Activated naive CD8-positive, alpha-beta T cell treated with anti-CD3 and anti-CD28 coated beads, Interleukin-2, amount 10 ng/mL, durations not matched to agents 7 days and 5 days (primary cell): ENCODE data around the gene KRI1. TPM values are rescaled to one million over a fixed set of nuclear protein-coding genes. Genes with fewer than 3 reads are reported as not detected.

ENCODE experiments used
- ATAC-seq: fragments of 150-1000 bp; cut with Tn5 transposase; one replicate; pipeline ENCODE4 v1.10.0; 2021; ENCODE audit warnings: low read depth, moderate library complexity
- POLR2A ChIA-PET: fragments of 350-600 bp; sonication (Branson Sonifier 250); formaldehyde crosslinking; loops from one replicate; lab custom pipeline; 2021; ENCODE audit warnings: antibody characterized with exemption; lab: Charles Lee
- DNase-seq: peaks from one replicate; pipeline ENCODE4 v3.0.0; 2021
- H3K27ac Mint-ChIP-seq: one replicate; pipeline ENCODE4 v1.8.0; 2022; ENCODE audit warnings: mild to moderate bottlenecking, mixed read lengths
- H3K27me3 Mint-ChIP-seq: one replicate; pipeline ENCODE4 v1.8.0; 2022; ENCODE audit warnings: mild to moderate bottlenecking, moderate library complexity, mixed read lengths
- H3K36me3 Mint-ChIP-seq: one replicate; pipeline ENCODE4 v1.8.0; 2021; ENCODE audit warnings: mild to moderate bottlenecking, mixed read lengths
- H3K4me1 Mint-ChIP-seq: one replicate; pipeline ENCODE4 v1.8.0; 2021; ENCODE audit warnings: mixed read lengths
- H3K4me3 Mint-ChIP-seq: one replicate; pipeline ENCODE4 v1.8.0; 2022; ENCODE audit warnings: mild to moderate bottlenecking, moderate library complexity, mixed read lengths
- H3K9me3 Mint-ChIP-seq: one replicate; pipeline ENCODE4 v1.8.0; 2021; ENCODE audit warnings: mixed read lengths
- total RNA-seq, 2 experiments: library from RNA; stranded (reverse); gene quantifications; one replicate each; pipeline ENCODE4 v1.2.3, GENCODE V29; 2021

The KRI1 gene
- total RNA-seq: 10 to 100 TPM; 76.2 to 85.4 TPM

DNA sequence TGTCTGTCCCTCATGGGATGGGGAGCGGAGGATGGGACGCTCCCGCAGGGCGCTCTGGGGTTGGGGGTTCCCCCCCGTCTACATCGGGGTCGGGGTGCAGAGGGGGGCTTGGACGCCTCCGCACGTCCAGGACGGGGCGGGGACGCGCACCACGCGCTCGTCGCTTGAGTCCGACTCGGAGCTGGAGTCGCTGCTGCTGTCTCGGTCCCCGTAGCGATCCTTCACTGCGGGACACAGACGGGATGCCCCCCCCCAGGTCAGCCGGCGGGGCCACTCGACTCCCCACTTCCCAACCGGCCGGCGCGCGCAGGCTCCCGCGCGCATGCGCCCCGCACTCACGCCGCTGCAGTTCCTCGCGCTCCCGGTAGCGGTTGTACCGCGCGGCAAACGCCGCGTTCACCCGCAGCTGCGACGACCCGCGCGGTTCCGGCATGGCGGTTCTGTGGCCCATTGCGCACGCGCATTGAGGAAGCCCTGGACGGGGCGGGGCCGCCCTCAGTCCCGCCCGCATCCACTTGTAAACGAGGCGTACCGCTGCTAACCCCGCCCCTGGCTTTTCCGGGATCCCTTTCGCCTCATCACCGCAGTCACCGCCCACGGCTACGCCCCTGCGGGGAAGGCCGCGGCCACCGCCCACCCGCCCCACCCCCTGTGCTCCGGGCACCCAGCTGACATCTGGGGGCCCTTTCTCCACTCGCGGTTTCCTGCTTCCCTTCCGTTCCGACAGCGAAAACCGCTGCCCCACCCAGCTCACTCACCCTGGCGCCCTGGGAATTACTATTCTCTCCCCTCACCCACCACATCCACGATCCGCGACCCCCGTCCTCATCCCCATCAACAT is at the start of gene KRI1:
TSS of gene KRI1 (minus strand) at position 444 of the 841 bp plus-strand sequence. CDS start at position 433, 11 bp downstream.
- POLR2A ChIA-PET: interaction anchor here (0.6 to 7.9 kb wide), 14 partner anchors 12 to 423 kb away, joined by 3 to 224 read pairs (median 4); partner anchors contain the start of genes ATG4D, CDC37 and QTRT1
- Mint-ChIP-seq H3K4me1 (peaks cover 33% of the 10 kb centered on the region), H3K4me3 (peak within 1 kb of the TSS; percentile 99), H3K9me3 (no peaks in the 10 kb centered on the region), H3K27me3 (no peaks in the 10 kb centered on the region), H3K36me3 (peaks cover 24% of the 10 kb centered on the region), H3K27ac (peak within 1 kb of the TSS; percentile 98)
- ATAC-seq: peak; percentile 32
- peak; percentile 100 for DNase-seq

DNA sequence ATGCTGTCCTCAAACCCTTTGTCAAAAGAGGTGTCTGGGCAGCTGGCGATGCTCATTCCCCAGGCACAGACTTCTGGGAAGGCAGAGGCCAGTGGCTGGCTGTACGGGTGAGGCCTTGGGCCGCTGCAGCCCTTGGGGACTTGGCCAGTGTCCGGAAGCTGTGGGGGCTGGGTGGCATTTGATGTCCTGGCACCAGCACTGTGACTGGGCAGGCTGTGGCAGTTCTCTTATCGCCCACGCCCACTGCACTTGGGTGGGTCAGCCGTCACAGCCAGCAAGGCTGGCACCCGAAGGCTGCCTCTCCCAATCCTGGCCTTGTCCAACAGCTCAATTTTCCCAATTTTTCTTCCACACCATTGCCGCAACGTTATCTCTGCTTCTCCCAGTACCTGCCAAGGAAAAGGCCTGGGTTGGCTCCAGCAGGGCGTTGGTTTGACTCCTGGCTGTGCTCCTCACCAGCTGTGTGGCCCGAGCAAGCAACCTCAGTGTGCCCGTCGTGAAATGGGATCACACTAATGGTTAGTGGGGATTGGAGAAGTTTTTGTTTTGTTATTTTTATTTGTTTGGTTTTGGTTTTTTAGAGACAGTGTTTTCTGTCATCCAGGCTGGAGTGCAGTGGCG is 46.8 kb upstream of the KRI1 start:
- no peak for ATAC-seq
- Mint-ChIP-seq H3K27me3 (no peaks in the 10 kb centered on the region), H3K4me3 (no peak overlapping the region), H3K4me1 (peaks cover 13% of the 10 kb centered on the region), H3K27ac (no peak overlapping the region), H3K9me3 (no peaks in the 10 kb centered on the region), H3K36me3 (peaks cover 21% of the 10 kb centered on the region)
- DNase-seq: no peak
- POLR2A ChIA-PET: interaction anchor here (1.2 kb wide), 1 partner anchor 40 kb away, joined by 7 read pairs; no protein-coding TSS in a partner anchor

DNA sequence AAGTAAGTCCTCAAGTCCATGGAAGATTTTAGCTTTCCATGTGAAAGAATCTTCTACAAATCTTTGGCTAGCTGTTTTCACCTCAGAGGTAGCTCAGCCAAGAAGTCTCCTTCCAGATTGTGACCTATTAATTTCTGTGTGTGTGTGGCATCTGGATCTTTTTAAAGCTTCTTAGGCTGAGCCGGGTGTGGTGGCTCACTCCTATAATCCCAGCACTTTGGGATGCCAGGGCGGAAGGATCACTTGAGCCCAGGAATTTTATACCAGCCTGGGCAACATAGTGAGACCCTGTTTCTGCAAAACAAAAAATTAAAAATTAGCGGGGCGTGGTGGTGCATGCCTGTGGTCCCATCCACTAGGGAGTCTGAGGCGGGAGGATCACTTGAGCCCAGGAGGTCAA is 46.1 kb upstream of the KRI1 start:
- H3K9me3 Mint-ChIP-seq: no peaks in the 10 kb centered on the region
- peaks cover 21% of the 10 kb centered on the region for H3K36me3 Mint-ChIP-seq
- no peaks in the 10 kb centered on the region for H3K27me3 Mint-ChIP-seq
- ATAC-seq: no peak
- DNase-seq: no peak
- H3K4me3 Mint-ChIP-seq: no peak overlapping the region
- POLR2A ChIA-PET: interaction anchor here (1.0 to 1.2 kb wide), 2 partner anchors 10 to 41 kb away, joined by 5 to 7 read pairs; no protein-coding TSS in a partner anchor
- peaks cover 15% of the 10 kb centered on the region for H3K4me1 Mint-ChIP-seq
- no peak overlapping the region for H3K27ac Mint-ChIP-seq

DNA sequence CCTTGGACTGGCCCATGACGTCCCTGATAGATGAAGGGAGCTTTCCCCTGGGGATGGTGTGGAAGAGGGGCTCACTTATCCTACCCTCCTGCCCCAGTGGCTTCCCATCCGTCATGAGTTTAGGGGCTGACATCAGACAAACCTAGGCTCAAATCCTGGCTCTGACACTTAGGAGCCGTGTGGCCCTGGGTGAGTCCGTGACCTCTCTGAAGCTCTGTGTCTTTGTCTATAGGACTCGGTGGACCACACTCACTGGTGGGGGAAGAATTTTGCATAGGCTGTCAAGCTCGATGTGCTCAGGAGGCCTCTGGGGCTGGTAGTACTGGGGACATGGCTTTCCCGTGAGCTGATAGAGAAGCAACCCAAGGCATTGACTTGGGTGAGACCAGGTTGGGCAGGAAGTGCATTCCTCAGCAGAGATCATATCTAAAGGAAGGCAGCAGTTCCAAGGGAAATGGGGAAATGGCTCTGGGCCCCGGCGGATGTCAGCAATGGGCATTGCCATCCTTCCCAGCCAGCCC is 38.7 kb upstream of the KRI1 start:
- Mint-ChIP-seq H3K9me3 (no peaks in the 10 kb centered on the region), H3K27me3 (peaks cover 4% of the 10 kb centered on the region), H3K27ac (peak overlapping the region; percentile 100), H3K36me3 (peaks cover 12% of the 10 kb centered on the region), H3K4me3 (peak overlapping the region; percentile 99), H3K4me1 (peaks cover 22% of the 10 kb centered on the region)
- DNase-seq: peak; percentile 44
- POLR2A ChIA-PET: interaction anchor here (0.7 to 4.1 kb wide), 20 partner anchors 9 to 183 kb away, joined by 3 to 21 read pairs (median 4); partner anchors contain the start of genes CDKN2D, KEAP1 and QTRT1
- ATAC-seq: no peak

DNA sequence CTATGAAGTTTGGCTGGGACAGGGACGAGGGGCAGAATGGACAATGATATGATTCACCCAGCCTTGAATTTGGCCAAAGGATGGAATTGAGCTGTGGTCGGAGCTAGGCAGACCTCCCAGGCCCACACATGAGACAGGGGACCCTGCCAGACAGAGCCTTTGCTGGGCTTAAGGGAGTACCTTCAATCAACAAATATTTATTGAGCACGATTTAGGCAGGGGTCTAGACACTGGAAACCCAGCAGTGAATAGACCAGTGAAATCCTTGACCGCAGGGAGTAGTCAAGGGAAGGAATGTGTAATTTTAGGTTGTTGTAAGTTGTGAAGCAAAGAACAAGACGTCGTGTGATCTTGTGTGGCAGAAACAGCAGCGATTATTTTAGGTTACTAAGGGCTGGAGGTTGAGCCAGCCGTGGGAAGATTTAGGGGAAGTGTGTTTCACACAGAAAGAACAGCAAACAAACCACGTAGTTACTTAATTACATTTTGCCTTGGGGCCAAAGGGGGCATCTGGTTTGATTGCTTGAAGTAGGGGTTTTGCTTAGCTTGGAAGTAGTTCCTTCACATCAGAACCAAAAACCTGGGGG is 38.2 kb upstream of the KRI1 start:
- peak overlapping the region; percentile 100 for H3K27ac Mint-ChIP-seq
- DNase-seq: no peak
- peaks cover 4% of the 10 kb centered on the region for H3K27me3 Mint-ChIP-seq
- H3K9me3 Mint-ChIP-seq: no peaks in the 10 kb centered on the region
- POLR2A ChIA-PET: interaction anchor here (0.7 to 4.1 kb wide), 24 partner anchors 8 to 232 kb away, joined by 3 to 21 read pairs (median 4); partner anchors contain the start of genes CDKN2D, KEAP1, KRI1 and QTRT1
- peaks cover 12% of the 10 kb centered on the region for H3K36me3 Mint-ChIP-seq
- no peak for ATAC-seq
- H3K4me1 Mint-ChIP-seq: peaks cover 22% of the 10 kb centered on the region
- H3K4me3 Mint-ChIP-seq: peak overlapping the region; percentile 99

DNA sequence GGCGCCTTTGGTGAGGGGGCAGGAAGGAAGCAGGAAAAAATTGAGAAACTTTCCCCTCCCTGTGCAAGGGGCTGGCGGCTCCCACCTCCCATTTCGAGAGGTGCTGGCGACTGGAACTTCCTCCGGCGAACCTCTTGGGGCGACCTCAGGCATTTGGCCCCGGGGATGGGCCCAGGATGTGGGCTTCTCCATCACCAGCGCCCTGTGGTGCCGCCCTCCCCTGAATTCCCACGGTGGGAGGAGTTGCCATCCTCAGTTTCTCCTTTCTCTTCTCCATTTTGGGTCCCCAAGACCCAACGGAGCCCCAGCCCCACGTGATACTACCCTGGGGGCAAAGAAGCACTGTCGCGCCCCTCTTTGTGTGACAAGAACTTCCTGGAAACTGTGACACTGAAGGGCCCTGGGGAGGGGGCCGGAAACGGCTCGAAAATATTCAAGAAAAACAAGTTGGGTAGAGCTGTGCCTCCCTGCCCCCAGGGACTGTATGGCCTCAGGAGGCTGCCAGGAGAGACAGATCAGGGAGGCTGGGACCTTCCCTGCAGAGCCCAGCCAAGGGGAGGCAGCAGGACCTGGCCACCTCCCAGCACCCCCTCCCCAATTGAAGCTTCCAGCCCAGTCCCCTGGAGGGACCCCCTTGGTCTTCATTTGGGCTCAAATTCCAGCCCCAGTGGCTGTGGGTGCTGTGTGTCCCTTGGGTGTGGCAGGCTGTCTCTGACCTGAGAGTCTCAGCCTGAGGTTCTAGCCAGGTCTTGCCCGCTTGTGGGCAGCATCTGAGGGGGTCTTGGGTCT is 37.5 kb upstream of the KRI1 start:
- Mint-ChIP-seq H3K27me3 (peaks cover 4% of the 10 kb centered on the region), H3K4me3 (peak overlapping the region; percentile 99), H3K27ac (peak overlapping the region; percentile 100), H3K36me3 (peaks cover 12% of the 10 kb centered on the region), H3K9me3 (no peaks in the 10 kb centered on the region), H3K4me1 (peaks cover 22% of the 10 kb centered on the region)
- POLR2A ChIA-PET: interaction anchor here (0.5 to 4.1 kb wide), 23 partner anchors 8 to 444 kb away, joined by 3 to 21 read pairs (median 5); partner anchors contain the start of genes CDKN2D, KRI1, QTRT1 and SLC44A2
- DNase-seq (peak; percentile 79), ATAC-seq (peak; percentile 71)

DNA sequence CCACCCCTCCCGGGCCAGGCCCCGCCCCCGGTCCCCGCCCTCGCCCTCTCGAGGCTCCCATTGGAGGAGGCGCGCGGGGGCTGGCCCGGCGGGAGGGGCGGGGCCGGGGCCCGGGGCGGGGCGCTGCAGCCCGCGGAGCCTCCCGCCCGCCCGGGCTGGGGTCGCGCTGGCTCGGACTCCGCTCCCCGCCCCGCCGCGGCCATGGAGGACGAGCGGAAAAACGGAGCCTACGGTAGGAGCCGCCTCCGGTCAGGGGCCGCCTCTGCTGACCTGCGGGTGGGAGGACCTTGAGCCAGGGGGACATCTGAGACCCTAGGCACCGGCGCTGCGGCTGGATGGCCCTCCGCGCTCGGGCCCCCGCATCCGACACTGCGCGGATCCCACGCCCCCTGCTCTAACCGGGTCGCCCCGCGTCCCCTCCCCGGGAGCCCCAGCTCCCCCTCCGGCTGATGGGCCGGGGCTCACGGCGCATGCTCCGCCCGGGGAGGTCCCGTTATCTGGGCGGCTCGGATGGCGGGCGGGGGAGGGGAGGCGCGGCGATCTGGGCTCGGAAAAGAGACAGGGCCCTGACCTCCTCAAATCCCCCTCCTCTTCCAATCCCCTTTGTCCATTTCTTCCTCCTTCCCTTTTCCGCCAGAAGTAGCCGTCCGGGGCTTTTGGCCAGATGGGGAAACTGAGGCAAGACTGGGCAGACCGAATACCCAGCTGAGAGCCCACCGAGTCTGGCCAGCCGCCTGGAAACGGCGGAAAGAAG is 36.7 kb upstream of the KRI1 start:
- Mint-ChIP-seq H3K4me3 (peak overlapping the region; percentile 99), H3K36me3 (peaks cover 11% of the 10 kb centered on the region), H3K27ac (peak overlapping the region; percentile 100), H3K9me3 (no peaks in the 10 kb centered on the region), H3K27me3 (peaks cover 4% of the 10 kb centered on the region), H3K4me1 (peaks cover 23% of the 10 kb centered on the region)
- POLR2A ChIA-PET: interaction anchor here (0.5 to 4.1 kb wide), 22 partner anchors 9 to 445 kb away, joined by 3 to 21 read pairs (median 4); partner anchors contain the start of genes CDKN2D, KRI1, QTRT1 and SLC44A2
- peak; percentile 69 for ATAC-seq
- peak; percentile 94 for DNase-seq

DNA sequence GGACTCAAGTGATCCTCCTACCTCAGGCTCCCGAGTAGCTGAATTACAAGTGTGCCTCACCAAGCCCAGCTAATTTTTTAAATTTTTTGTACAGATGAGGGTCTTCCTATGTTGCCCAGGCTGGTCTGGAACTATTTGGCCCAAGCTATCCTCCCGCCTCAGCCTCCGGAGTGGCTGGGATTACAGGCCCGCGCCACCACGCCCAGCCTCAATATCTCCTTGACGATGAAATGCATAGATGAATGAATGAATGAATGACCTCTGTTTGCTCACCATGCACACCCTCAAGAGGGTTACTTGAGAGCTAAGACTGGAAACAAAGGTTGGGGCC is 36.2 kb upstream of the KRI1 start:
- POLR2A ChIA-PET: interaction anchor here (0.6 to 4.1 kb wide), 13 partner anchors 10 to 100 kb away, joined by 3 to 21 read pairs (median 5); partner anchors contain the start of genes CDKN2D and QTRT1
- H3K27me3 Mint-ChIP-seq: peaks cover 4% of the 10 kb centered on the region
- H3K9me3 Mint-ChIP-seq: no peaks in the 10 kb centered on the region
- H3K4me1 Mint-ChIP-seq: peaks cover 22% of the 10 kb centered on the region
- peaks cover 11% of the 10 kb centered on the region for H3K36me3 Mint-ChIP-seq
- DNase-seq: no peak
- peak overlapping the region; percentile 76 for H3K27ac Mint-ChIP-seq
- no peak for ATAC-seq
- H3K4me3 Mint-ChIP-seq: peak overlapping the region; percentile 79

DNA sequence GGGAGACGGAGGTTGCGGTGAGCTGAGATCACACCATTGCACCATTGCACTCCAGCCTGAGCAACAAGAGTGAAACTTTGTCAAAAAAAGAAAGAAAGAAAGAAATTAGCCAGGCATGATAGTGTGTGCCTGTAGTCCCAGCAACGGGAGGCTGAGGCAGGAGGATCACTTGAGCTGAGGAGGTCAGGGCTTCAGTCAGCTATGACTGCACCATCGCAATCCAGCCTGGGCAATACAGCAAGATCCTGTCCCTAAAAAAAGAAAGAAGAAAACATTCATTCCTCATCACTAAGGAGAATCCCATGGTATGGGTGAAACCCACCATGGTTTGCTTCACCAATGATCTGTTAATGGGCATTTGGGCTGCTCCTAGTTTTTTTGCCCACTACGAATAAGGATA is 34.3 kb upstream of the KRI1 start:
- H3K4me3 Mint-ChIP-seq: no peak overlapping the region
- H3K9me3 Mint-ChIP-seq: no peaks in the 10 kb centered on the region
- H3K4me1 Mint-ChIP-seq: peaks cover 36% of the 10 kb centered on the region
- POLR2A ChIA-PET: no interaction called here
- H3K36me3 Mint-ChIP-seq: peaks cover 11% of the 10 kb centered on the region
- H3K27me3 Mint-ChIP-seq: peaks cover 4% of the 10 kb centered on the region
- ATAC-seq (no peak), DNase-seq (no peak)
- H3K27ac Mint-ChIP-seq: no peak overlapping the region

DNA sequence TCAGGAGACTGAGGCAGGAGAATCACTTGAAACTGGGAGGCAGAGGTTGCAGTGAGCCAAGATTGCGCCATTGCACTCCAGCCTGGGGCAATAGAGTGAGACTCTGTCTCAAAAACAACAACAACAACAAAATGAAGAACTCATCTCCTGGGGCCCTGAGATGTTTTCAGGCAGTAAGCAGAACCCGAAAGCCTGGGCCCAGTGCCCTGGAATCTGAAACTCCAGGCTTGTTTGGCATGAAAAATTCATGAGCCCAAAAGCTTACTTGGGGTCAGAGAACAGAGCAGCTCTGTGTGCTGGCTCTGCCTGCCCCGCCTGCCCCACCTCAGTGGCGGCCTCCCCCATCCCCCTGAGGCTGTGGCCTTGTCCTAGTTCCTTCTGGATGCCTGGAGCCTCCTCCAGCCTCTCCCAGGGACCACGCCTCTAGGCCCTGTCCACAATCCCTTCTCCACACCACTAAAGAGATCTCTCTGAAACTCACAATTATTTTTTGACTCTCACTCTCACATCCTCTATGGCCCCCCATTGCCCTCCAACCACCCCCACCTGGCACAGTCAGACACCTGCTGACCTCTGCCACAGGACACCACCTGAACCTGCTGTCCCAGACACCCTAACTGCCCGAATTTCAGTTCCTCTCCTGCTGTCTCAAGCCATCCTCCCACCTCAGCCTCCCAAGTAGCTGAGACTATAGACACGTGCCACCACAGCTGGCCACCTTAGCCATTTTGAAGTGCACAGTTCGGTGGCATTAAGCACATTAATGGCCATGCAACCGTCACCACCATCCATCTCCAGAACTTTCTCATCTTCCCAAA is 28.2 kb upstream of the KRI1 start:
- POLR2A ChIA-PET: no interaction called here
- H3K27ac Mint-ChIP-seq: peak overlapping the region; percentile 74
- no peak overlapping the region for H3K4me3 Mint-ChIP-seq
- peaks cover 21% of the 10 kb centered on the region for H3K4me1 Mint-ChIP-seq
- H3K27me3 Mint-ChIP-seq: peaks cover 4% of the 10 kb centered on the region
- H3K9me3 Mint-ChIP-seq: no peaks in the 10 kb centered on the region
- DNase-seq: no peak
- no peaks in the 10 kb centered on the region for H3K36me3 Mint-ChIP-seq
- ATAC-seq: no peak

DNA sequence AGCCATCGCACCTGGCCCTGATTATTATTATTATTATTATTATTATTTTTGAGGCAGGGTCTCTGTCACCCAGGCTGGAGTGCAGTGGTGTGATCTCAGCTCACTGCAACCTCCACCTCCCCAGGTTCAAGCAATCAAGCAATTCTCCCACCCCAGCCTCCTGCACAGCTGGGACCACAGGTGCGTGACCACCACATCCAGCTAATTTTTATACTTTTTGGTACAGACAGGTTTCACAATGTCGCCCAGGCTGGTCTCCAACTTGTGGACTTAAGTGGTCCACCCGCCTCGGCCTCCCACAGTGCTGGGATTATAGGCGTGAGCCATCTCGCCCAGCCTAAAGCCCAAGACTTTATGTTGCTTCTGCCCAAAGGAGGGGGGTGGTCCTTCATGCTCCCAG is 27.3 kb upstream of the KRI1 start:
- H3K27me3 Mint-ChIP-seq: peaks cover 4% of the 10 kb centered on the region
- peaks cover 19% of the 10 kb centered on the region for H3K4me1 Mint-ChIP-seq
- H3K4me3 Mint-ChIP-seq: no peak overlapping the region
- ATAC-seq: no peak
- no peaks in the 10 kb centered on the region for H3K9me3 Mint-ChIP-seq
- DNase-seq: no peak
- H3K36me3 Mint-ChIP-seq: no peaks in the 10 kb centered on the region
- POLR2A ChIA-PET: interaction anchor here (1.5 kb wide), 1 partner anchor 12 kb away, joined by 3 read pairs; no protein-coding TSS in a partner anchor
- no peak overlapping the region for H3K27ac Mint-ChIP-seq
